H1 (cell line): ENCODE data around the gene NEB. TPM values are rescaled to one million over a fixed set of nuclear protein-coding genes. Genes with fewer than 3 reads are reported as not detected.
A peak's percentile ranks its signal among the peaks of the same experiment; 100 is the strongest.

ENCODE experiments used
- CTCF ChIA-PET: fragments of 300-600 bp; sonication (Branson Sonifier 250); formaldehyde crosslinking; loops from one replicate; lab custom pipeline; 2021; ENCODE audit not compliant: partially characterized antibody; lab: Charles Lee
- POLR2A ChIA-PET: fragments of 300-600 bp; sonication (Branson Sonifier 250); formaldehyde crosslinking; loops from one replicate; lab custom pipeline; 2021; ENCODE audit warnings: inconsistent platforms; ENCODE audit not compliant: partially characterized antibody; lab: Charles Lee
- DNase-seq, 2 experiments: peaks; one replicate each; pipeline versions ENCODE4 v3.0.0 to v3.0.0-alpha.2; 2010 to 2022; ENCODE audit warnings: low spot score in 2 of 2, low read depth in 1 of 2, mixed read lengths in 1 of 2
- FAIRE-seq: peaks from 2 replicates; lab custom pipeline; 2011; peaks lifted over from hg19 to GRCh38; lab: Jason Lieb, UNC
- H2AFZ ChIP-seq: 2 replicates; pipeline ENCODE4 v1.8.1; 2012; ENCODE audit warnings: low read length, inconsistent platforms
- H2AK5ac ChIP-seq: 2 replicates; pipeline ENCODE4 v1.6.1; 2013; ENCODE audit warnings: low read depth, low read length
- H2BK120ac ChIP-seq: replicated peaks from 2 replicates; pipeline ENCODE3; 2013; ENCODE audit warnings: low read depth, low read length, inconsistent platforms
- H2BK12ac ChIP-seq: 2 replicates; pipeline ENCODE4 v1.6.1; 2013; ENCODE audit warnings: low read depth, low read length
- H2BK15ac ChIP-seq: 2 replicates; pipeline ENCODE4 v1.6.1; 2013; ENCODE audit warnings: low read length
- H2BK20ac ChIP-seq: 2 replicates; pipeline ENCODE4 v1.6.1; 2013; ENCODE audit warnings: low read length
- H2BK5ac ChIP-seq: 2 replicates; pipeline ENCODE4 v1.6.1; 2013; ENCODE audit warnings: low read depth, low read length
- H3K14ac ChIP-seq: 2 replicates; pipeline ENCODE4 v1.6.1; 2013; ENCODE audit warnings: inconsistent platforms; ENCODE audit not compliant: insufficient read length
- H3K18ac ChIP-seq: 2 replicates; pipeline ENCODE4 v1.6.1; 2013; ENCODE audit warnings: low read length; ENCODE audit errors: extremely low read depth
- H3K23ac ChIP-seq: 2 replicates; pipeline ENCODE4 v1.6.1; 2013; ENCODE audit warnings: inconsistent platforms; ENCODE audit not compliant: insufficient read length
- H3K23me2 ChIP-seq: 2 replicates; pipeline ENCODE4 v1.6.1; 2013; ENCODE audit warnings: low read depth, low read length
- H3K27ac ChIP-seq: 2 replicates; pipeline ENCODE4 v1.6.1; 2011; ENCODE audit warnings: low read depth, low read length, inconsistent platforms
- H3K27me3 ChIP-seq, 4 experiments: replicated peaks in 1 of 4; 1 replicate in 1 of 4; 2 replicates in 3 of 4; pipeline versions ENCODE4 v1.6.1 to v1.8.1; 2011 to 2013; ENCODE audit warnings: low read length in 3 of 4, mild to moderate bottlenecking in 3 of 4, inconsistent platforms in 2 of 4, mixed read lengths in 2 of 4, moderate library complexity in 1 of 4; ENCODE audit not compliant: control insufficient read depth in 3 of 4, insufficient read depth in 3 of 4; ENCODE audit errors: extremely low read depth in 1 of 4
- H3K36me3 ChIP-seq, 4 experiments: 2 replicates each; pipeline versions ENCODE4 v1.6.1 to v1.8.1; 2011 to 2013; ENCODE audit warnings: mild to moderate bottlenecking in 4 of 4, low read length in 3 of 4, moderate library complexity in 2 of 4, control low read depth in 1 of 4, inconsistent platforms in 1 of 4; ENCODE audit not compliant: insufficient read depth in 4 of 4, control insufficient read depth in 2 of 4
- H3K4ac ChIP-seq: replicated peaks from 2 replicates; pipeline ENCODE3; 2013; ENCODE audit warnings: low read length, low read depth, mixed read lengths, inconsistent platforms; ENCODE audit not compliant: insufficient read length
- H3K4me1 ChIP-seq, 4 experiments: replicated peaks in 1 of 4; 1 replicate in 1 of 4; 2 replicates in 3 of 4; pipeline versions ENCODE4 v1.6.1 to v1.8.1; 2011 to 2013; ENCODE audit warnings: low read length in 3 of 4, inconsistent platforms in 2 of 4, mixed read lengths in 1 of 4; ENCODE audit not compliant: insufficient read depth in 4 of 4, control insufficient read depth in 3 of 4
- H3K4me2 ChIP-seq, 2 experiments: 2 replicates each; pipeline versions ENCODE4 v1.6.1 to v1.8.1; 2011 to 2013; ENCODE audit warnings: low read depth in 2 of 2, low read length in 2 of 2, control low read depth in 1 of 2, inconsistent platforms in 1 of 2, mild to moderate bottlenecking in 1 of 2; ENCODE audit not compliant: insufficient read depth in 1 of 2
- H3K4me3 ChIP-seq, 4 experiments: fragments of 200-600, 300-600 bp in 1 of 4; sonication (generic), shearing (Covaris generic), sonication (Bioruptor Twin) in 1 of 4; 2 replicates each; pipeline versions ENCODE4 v1.5.1 to v1.8.1; 2011 to 2016; ENCODE audit warnings: low read length in 4 of 4, low read depth in 3 of 4, control low read depth in 2 of 4, inconsistent platforms in 2 of 4, mild to moderate bottlenecking in 2 of 4, mixed read lengths in 1 of 4, moderate library complexity in 1 of 4; ENCODE audit not compliant: insufficient read depth in 2 of 4; ENCODE audit errors: extremely low read depth in 1 of 4
- H3K56ac ChIP-seq: replicated peaks from 2 replicates; pipeline ENCODE3; 2013; ENCODE audit warnings: low read depth, mild to moderate bottlenecking, mixed read lengths, low read length, inconsistent platforms; ENCODE audit not compliant: insufficient read length
- H3K79me1 ChIP-seq: 2 replicates; pipeline ENCODE4 v1.6.1; 2013; ENCODE audit warnings: low read depth, low read length, control low read depth
- H3K79me2 ChIP-seq, 2 experiments: 2 replicates each; pipeline versions ENCODE4 v1.6.1 to v1.8.1; 2012 to 2013; ENCODE audit warnings: low read length in 2 of 2, mild to moderate bottlenecking in 2 of 2, inconsistent platforms in 1 of 2; ENCODE audit not compliant: insufficient read depth in 2 of 2, control insufficient read depth in 1 of 2
- H3K9ac ChIP-seq, 4 experiments: replicated peaks in 1 of 4; 1 replicate in 1 of 4; 2 replicates in 3 of 4; pipeline versions ENCODE4 v1.6.1 to v1.8.1; 2011 to 2013; ENCODE audit warnings: low read depth in 3 of 4, low read length in 3 of 4, control low read depth in 2 of 4, mild to moderate bottlenecking in 2 of 4, moderate library complexity in 2 of 4, inconsistent platforms in 1 of 4; ENCODE audit errors: extremely low read depth in 1 of 4
- H3K9me3 ChIP-seq, 2 experiments: 2 replicates each; pipeline versions ENCODE4 v1.6.1 to v1.8.1; 2012 to 2013; ENCODE audit warnings: mild to moderate bottlenecking in 2 of 2, moderate library complexity in 2 of 2, control low read depth in 1 of 2, inconsistent platforms in 1 of 2, low read depth in 1 of 2, low read length in 1 of 2, mixed read lengths in 1 of 2; ENCODE audit not compliant: insufficient read depth in 2 of 2
- H4K20me1 ChIP-seq, 2 experiments: replicated peaks in 1 of 2; 2 replicates each; pipeline versions ENCODE3 to v1.8.1; 2011 to 2013; ENCODE audit warnings: inconsistent platforms in 2 of 2, low read length in 2 of 2, mild to moderate bottlenecking in 1 of 2; ENCODE audit not compliant: insufficient read depth in 2 of 2, control insufficient read depth in 1 of 2
- H4K5ac ChIP-seq: 2 replicates; pipeline ENCODE4 v1.6.1; 2013; ENCODE audit warnings: low read length, low read depth, mixed read lengths, inconsistent platforms; ENCODE audit not compliant: insufficient read length
- H4K8ac ChIP-seq: 2 replicates; pipeline ENCODE4 v1.8.0; 2013; ENCODE audit warnings: mild to moderate bottlenecking, moderate library complexity, low read length, inconsistent platforms; ENCODE audit not compliant: insufficient read depth; ENCODE audit errors: extremely low read depth
- H4K91ac ChIP-seq: replicated peaks from 2 replicates; pipeline ENCODE3; 2013; ENCODE audit warnings: low read length, mixed read lengths, inconsistent platforms; ENCODE audit not compliant: insufficient read length
- CTCF ChIP-seq, 3 experiments: IDR thresholded peaks; 1 replicate in 2 of 3; 2 replicates in 1 of 3; pipeline versions ENCODE4 v1.5.1 to v1.6.1; 2011; ENCODE audit warnings: low read length in 3 of 3, mild to moderate bottlenecking in 3 of 3, inconsistent platforms in 2 of 3, low read depth in 1 of 3, moderate library complexity in 1 of 3; ENCODE audit not compliant: insufficient read depth in 1 of 3; ENCODE audit errors: control extremely low read depth in 1 of 3
- PHF8 ChIP-seq: fragments of 200-600 bp; sonication (generic); conservative IDR thresholded peaks from 2 replicates; pipeline ENCODE4 v1.7.1; 2012; ENCODE audit warnings: low read depth, mild to moderate bottlenecking, inconsistent platforms, low read length, moderate library complexity
- RAD21 ChIP-seq, 2 experiments: IDR thresholded peaks in 1 of 2; conservative IDR thresholded peaks in 1 of 2; 2 replicates each; pipeline ENCODE4 v1.6.1; 2011; ENCODE audit warnings: low read depth in 2 of 2, low read length in 2 of 2, improper control_type of control experiment in 1 of 2, inconsistent platforms in 1 of 2, mild to moderate bottlenecking in 1 of 2, moderate library complexity in 1 of 2
- WGBS, 2 experiments: shearing (Covaris generic) in 1 of 2; methylation state at CpG; one replicate each; pipeline versions ENCODE4 v1.1.6 to v1.1.7; 2013 to 2015; ENCODE audit warnings: low lambda C conversion rate in 2 of 2, mixed read lengths in 2 of 2, inconsistent platforms in 1 of 2, low coverage in 1 of 2, missing lambda C conversion rate in 1 of 2; ENCODE audit not compliant: insufficient replicate concordance in 2 of 2, insufficient coverage in 1 of 2, insufficient read length in 1 of 2; ENCODE audit errors: extremely low coverage in 1 of 2, missing lambda C conversion rate in 1 of 2; 5-methylcytosine and 5-hydroxymethylcytosine counted together
- polyA plus RNA-seq, 7 experiments: library from polyadenylated mRNA; depleted of rRNA in 3 of 7; stranded (reverse) in 5 of 7; unstranded in 2 of 7; fragments of >200 nt in 5 of 7; fragments of 200-250 nt in 2 of 7; gene quantifications; 1 replicate in 5 of 7; 2 replicates in 1 of 7; 4 replicates in 1 of 7; pipeline versions ENCODE4 v1.2.1 to v1.2.3, GENCODE V29; 2011 to 2013; ENCODE audit warnings: missing spikeins in 2 of 7, mixed read lengths in 2 of 7
- total RNA-seq: library from RNA; stranded (reverse); fragmentation: NEBNext Ultra II Directional; extraction: Animal tissue kit (Norgen Biotek cat#: 25700); gene quantifications from 2 replicates; pipeline ENCODE4 v1.2.1, GENCODE V29; 2021

Gene NEB
- total and polyA plus RNA-seq, 2 of the 8 experiments (the other 6 are each of a cell fraction or from before 2014, with no cell fraction given): 1.4 to 2.5 TPM

GRCh38 chr2:151777487-151777886 lies 43.2 kb upstream of the NEB start:
- Histone ChIP-seq H3K14ac (no peak overlapping the region), H3K27ac (no peak overlapping the region), H4K20me1 (no peaks in the 10 kb centered on the region), H3K27me3 (no peaks in the 10 kb centered on the region), H4K8ac (no peak overlapping the region), H3K36me3 (peaks cover 0 to 4% (median 1%) of the 10 kb centered on the region in 4 experiments; a peak in 2 of 8 replicates), H3K56ac (no peak overlapping the region), H2BK20ac (no peak overlapping the region), H4K91ac (no peak overlapping the region), H3K18ac (no peak overlapping the region), H3K9ac (no peak overlapping the region), H3K9me3 (no peaks in the 10 kb centered on the region), H3K79me2 (no peaks in the 10 kb centered on the region), H3K79me1 (no peaks in the 10 kb centered on the region), H2BK5ac (no peak overlapping the region), H2BK15ac (no peak overlapping the region), H4K5ac (no peak overlapping the region), H2BK120ac (no peak overlapping the region), H3K4me3 (no peak overlapping the region), H2BK12ac (no peak overlapping the region), H3K23ac (no peak overlapping the region), H2AK5ac (no peak overlapping the region), H3K4me2 (no peak overlapping the region), H3K4me1 (no peaks in the 10 kb centered on the region), H3K4ac (no peak overlapping the region), H3K23me2 (peaks cover 1% of the 10 kb centered on the region; the same call in 1 of the 2 replicates), H2AFZ (no peak overlapping the region)
- FAIRE-seq (no peak), DNase-seq (no peak)
- 89% methylated on average over 3 of the region's 3 CpGs; no CpG with 5 or more reads in 1 of the 2 experiments for WGBS, 2 experiments
- ChIA-PET CTCF (interaction anchor here (0.7 to 2.4 kb wide), 13 partner anchors 9 to 286 kb away, joined by 3 to 10 read pairs (median 4); no protein-coding TSS in a partner anchor), POLR2A (interaction anchor here (1.5 kb wide), 1 partner anchor 29 kb away, joined by 3 read pairs; no protein-coding TSS in a partner anchor)
- TF ChIP-seq CTCF (IDR thresholded peaks at IDR 0.05; ENCODE audit: control extremely low read depth in 1 of 3, insufficient read depth in 1 of 3, low read depth in 1 of 3, low read length in 3 of 3): peak in 1 of 3 experiments; percentile 25; a peak in 2 of 4 replicates
- TF ChIP-seq PHF8: no peak
- peak in 1 of 2 experiments; percentile 22; a peak in 1 of 4 replicates for TF ChIP-seq RAD21 (IDR thresholded peaks at IDR 0.05 in 1 of 2, conservative IDR thresholded peaks at IDR 0.05 in 1 of 2; ENCODE audit: low read depth in 2 of 2, low read length in 2 of 2)
